HG02884 (cell line): Measurements from ENCODE around the gene EIPR1.

ENCODE experiments used
- ATAC-seq: cut with Tn5 transposase; IDR thresholded peaks from one replicate; pipeline ENCODE4 v1.9.1; 2021; ENCODE audit warnings: mild to moderate bottlenecking, moderate library complexity; ENCODE audit not compliant: unreplicated experiment

Gene EIPR1

DNA sequence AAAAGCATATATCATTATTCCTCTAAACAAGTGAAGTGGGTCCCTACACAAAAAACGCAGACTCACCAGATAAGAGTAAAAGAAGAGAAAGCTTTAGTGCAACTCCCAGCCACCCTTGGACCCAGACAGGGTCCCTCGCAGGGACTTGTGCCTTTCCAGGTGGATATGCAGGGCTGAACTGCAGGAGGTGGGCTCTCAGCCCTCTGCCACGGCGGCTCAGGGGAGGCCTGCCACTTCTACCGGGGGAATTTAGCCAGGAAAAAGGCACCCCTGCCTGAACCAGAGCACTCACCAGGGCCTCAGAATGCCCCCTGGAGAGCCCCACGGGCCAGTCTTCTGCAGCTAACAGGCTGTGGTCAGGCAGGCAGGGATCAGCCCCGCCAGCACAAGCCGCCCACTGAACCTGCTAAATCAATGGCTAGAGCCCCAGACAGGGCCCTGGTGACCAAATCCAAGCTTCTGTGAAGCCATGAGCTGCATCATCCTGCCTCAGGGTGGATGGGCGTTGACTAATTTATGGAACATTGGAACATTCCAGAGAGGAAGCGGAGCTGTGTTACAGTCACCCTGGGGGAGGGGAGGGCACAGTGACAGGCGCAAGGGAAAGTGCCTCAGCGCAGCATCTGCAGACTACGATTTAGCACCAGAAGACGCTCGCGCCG lies 209.3 kb downstream of the EIPR1 start:
- ATAC-seq: no peak

DNA sequence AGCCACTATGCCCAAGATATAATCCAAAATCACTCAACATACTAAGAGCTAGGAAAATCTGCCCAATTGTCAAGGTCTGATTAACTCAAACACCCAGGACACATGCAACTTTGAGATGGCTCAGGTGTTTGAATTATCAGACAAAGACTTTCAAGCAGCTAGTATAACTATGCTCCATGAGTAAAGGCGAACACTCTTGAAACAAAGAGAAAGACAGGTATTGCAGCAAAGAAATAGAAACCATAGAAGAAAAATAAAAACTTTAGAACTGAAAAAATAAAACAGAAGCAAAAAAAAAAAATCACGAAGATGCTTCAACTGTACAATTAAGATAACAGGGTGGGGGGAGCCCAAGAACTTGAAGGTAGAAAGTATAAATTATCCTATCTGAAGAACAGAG lies 214.2 kb downstream of the EIPR1 start:
- no peak for ATAC-seq

DNA sequence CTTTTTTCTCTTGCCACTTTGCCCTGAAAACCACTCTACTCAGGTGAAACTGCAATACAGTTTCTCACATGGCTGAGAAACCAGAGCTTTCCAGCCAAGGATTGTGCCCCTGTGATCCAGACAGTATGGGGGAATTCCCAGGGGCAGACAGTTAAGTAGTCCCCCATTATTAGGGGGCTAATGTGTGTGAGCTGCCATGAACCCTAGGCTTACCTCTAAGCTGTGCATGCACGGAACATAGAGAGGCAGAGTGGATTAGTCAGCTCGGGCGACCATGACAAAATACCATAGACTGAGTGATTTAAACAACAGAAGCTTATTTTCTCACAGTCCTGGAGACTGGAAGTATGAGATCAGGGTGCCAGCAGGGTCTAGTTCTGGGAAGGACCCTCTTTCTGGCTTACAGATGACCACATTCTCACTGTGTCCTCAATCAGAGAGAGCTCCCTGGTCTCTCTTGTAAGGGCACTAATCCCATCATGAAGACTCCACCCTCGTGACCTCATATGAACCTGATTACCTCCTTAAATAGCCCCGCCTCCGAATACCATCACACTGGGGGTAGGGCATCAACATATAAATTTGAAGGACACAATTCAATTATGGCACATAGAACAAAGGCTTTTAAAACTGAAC lies 215.1 kb downstream of the EIPR1 start:
- no peak for ATAC-seq

DNA sequence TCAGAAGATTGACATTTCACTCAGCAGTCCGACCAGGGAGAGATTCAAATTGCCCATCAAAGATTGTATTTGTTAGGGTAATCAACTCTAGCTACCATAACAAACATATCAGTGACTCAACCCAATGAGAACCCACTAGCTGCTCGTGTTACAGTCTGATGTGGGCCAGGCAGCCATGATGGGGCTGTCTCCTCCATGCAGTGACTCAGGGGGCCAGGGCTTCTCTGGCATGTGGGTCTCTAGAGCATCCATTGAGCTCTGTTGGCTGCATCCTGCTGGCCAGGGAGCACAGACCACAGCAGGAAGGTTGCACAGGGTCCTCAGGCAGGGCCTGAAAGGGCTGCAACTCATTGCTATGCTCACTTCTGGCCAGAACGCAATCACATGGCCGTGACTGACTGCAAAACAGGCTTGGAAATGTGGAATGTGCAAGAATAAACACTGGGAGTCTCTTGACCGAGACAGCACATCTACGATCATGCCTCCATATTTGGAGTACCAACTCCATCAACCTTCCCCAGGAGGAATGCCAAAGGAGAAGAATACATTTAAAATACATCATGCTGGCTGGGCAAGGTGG lies 216.8 kb downstream of the EIPR1 start:
- ATAC-seq: no peak

DNA sequence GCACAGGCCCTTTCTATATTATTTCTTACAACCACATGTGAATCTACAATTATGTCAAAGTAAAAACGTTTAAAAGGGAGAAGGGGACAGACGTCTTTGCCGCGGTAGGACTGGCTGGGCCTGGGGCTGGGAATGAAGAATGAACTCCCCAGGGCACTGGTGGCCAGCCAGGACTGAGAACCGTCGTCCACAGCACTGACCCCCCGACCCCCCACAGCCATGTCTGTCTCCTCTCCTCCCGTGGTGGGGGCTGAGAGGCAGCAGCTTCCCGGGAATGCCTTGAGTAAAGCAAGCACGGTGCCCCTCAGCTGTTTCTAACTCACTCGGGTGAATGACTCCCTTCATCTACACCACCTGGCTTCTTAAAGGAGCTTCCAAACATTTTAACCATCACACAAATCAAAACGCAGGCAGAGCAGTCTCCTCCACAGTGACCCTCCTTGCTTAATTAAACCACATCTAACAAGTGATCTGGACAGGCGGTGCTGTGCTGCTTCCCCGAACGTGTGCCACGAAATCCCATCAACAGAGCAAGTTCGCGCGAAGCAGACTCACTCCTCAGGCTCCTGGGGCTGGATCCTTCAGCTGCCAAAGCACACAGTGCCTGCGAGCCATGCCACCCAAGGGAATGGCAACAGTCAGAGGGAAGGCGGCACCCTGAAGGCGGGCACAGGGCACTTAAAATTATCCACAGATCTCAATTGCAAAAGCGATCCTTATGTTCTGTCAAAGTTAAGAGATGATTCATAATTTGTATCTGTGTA lies 217.7 kb downstream of the EIPR1 start:
- no peak for ATAC-seq

DNA sequence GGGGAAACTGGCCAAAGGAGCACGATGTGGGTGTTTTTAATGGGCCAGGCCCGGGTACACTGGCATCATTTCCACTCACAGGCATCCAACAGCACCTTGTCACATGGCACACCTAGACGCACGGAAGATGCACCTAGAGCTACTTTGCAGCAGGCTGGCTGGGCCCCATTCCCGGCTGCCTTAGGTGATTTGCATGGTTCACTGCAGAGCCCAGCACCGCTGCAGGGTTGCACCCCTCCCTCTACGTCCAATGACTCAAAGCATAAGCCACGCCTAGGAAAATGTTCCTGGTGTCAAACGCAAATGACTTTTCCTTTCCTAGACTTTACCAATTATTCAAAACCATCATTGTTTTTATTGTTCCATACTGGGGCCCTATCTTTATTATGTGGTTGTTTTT lies 222.9 kb downstream of the EIPR1 start:
- ATAC-seq: no peak

DNA sequence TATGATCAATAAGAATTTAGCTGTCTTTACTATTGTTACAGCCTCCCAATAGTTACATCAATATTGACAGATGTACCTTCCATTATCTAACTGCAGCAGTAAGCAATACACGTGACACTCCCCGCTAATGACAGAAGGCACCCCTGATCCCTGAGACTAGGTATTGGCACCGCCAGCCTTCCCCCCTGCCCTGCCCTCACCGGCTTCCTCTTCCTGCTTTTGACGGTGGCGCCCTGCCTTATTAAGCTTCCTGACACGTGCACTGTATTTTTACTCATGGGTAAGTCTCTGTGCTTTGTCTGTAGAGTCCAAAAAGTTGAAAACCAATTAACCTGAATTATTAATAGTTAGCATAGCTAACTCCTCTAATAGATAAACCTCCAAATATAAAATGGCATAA lies 223.5 kb downstream of the EIPR1 start:
- ATAC-seq: no peak

DNA sequence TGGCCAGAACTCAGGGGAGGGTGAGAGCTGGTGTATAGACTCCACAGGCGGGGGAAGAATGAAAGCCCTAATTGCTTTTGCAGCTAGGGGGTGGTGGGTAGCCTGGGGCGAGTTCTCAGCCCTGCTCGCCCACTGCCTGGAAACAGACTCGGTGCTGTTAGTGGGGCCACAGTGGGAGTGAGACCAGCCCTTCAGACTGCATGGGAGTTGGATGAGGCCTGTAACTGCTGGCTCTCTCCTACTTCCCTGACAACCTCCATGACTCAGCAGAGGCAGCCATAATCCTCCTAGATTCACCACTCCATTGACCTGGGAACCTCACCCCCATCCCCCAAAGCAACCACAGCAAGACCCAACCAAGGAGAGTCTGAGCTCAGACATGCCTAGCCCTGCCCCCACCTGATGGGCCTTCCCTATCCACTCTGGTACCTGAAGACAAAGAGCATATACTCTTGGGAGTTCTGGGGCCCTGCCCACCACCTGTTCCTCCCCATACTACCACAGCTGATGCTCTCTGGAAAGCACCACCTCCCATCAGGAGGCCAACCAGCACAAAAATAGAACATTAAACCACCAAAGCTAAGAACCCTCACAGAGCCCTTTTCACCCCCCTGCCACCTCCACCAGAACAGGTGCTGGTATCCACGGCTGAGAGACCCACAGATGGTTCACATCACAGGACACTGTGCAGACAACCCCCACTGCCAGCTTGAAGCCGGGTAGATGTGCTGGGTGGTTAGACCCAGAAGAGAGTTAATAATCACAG lies 226.3 kb downstream of the EIPR1 start:
- no peak for ATAC-seq

DNA sequence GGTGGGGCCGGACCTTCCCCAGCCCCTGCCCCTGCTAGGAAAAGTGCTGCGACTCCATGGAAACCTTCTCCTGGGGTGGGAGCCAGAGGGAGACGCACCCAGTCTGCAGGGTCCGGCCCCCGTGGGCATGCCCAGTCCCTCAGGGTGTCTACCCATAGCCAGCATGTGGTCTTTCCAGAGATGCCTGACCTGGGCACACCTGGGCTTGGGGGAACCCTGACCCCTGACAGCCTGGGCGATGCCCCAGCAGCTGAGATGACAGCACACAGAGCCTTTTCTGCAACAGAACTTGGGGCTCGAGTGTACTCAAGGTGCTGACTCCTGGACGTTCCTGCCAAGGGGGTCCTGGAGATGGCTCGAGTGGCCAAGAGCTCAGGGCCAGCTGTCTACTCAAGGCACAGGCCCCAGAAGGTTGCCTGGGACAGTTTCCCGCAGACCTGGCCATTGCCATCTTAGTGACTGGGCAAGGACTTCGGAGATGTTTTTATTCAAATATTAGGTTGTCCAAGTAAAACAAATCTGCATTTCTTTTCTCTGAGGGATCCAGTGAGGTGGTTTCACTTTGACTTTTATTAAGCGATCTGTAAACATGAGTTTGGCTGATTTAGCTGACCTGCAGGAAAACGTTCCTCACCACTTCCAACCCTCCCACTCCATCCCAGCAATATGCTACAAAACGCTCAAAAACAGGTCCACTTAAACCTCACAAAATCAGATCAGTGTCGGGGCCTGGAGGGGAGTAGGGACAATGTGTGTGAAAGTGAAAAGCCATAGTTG lies 228.0 kb downstream of the EIPR1 start:
- ATAC-seq: no peak

DNA sequence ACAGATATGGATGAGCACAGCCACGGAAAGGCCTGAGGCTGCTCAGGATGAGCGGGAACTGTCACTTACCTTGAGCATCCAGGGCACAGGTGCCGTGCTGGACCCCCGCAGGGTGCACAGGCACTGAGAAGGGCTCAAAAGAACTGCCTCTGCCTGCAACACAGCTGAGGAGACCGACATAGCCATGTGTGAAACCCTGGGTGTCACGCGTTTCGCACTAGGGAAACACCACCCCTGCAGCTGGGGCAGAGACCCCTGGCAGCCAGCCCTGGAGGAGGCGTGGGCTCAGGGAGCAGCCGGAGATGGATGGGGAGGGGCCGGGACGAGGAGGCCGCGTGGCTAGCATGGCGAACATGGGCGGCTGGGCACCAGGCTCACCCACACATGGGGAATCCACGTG lies 228.9 kb downstream of the EIPR1 start:
- no peak for ATAC-seq

DNA sequence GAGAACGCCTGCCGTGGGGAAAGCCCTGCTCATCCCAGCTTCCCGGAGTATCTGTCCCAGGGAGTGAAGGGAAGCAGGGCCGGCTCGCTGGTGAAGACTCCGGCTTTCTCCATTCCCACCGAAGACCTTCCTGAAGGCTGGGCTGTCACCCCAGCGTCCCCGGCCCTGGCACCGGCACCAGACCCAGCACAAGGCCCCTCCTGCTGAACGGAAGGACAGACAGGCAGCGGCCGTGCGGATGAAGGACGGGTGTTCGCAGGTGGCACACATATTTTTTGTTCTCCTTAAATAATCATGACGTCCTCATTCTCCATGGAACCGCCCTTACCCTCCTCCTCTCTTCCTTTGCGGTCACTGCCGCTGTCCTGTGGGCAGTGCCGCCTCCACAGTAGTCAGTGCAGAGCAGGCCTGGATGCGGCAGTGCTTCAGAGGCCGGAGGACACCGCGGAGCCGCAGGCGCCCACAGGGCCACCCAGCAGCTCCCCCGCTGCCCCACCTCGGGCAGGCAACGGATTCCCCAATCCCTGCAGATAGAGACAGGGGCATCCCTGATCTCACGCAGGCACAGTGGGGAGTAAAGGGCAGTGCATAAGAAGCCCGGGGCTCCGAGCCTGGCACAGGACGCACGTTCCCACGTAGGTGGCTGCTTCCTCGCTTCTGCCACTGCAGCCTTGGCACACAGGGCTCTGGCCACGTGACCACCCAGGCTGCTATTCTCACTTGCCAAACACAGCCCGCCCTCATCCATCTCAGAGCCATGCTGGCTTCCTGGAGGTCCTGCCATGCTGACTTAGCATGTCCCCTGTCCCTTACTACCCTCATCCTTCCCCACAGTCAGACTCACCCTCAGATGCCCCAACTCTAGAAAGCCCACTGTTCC lies 229.7 kb downstream of the EIPR1 start:
- ATAC-seq: no peak

DNA sequence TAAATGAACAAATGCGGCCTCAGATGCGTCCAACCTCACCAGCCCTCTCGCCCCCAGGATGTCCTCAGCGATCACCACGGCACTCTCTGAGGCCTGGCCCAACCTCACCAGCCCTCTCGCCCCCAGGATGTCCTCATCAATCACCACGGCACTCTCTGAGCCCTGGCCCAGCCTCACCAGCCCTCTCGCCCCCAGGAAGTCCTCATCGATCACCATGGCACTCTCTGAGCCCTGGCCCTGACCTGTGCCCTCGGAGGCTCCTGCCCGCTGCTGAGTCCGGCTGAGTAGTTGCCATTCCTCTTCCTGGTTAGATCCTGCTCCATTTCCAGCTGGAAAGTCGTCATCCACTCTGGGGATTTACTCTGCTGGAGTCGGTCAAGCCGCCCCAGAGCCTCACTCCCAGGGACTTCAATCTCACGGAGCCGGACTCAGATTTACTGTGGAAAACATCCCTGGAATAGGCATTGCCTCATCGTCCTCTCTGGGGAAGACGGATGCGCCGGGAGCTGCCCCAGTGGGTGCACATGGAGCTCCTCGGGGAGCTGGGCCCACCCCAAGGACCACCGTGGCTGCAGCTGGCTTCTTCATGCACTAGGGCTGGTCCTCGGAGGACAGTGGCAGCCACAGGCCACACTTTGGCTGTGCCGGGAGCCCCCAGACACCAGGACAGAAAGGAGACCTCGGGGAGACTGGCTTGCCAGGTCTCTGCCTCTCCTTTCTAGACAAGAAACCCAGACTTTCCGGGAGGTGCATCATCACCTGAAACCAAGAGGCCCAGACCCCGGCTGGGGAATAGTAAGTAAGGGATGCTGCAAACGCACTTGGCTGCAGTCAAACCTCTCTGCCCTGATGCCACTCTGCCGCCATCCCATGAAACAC lies 230.6 kb downstream of the EIPR1 start:
- ATAC-seq: no peak

DNA sequence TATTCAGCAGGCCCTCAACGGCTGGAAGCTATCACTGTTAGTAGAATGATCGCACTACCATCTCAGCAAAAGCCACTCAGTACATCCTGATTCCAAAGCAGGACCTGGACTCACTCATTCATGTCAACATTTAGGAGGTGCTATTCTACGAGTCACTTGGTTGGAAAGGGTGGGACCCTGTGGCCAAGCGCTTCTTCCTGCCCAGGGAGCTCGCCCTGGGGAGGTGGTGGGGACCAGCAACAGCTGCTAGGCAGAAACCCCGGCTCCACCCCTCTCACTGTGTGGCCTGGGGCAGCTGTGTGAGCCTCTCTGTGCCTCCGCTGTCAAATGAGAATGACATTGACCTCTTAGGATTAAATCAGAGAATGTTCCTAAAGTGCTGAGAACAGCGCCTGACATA lies 231.4 kb downstream of the EIPR1 start:
- ATAC-seq: no peak

DNA sequence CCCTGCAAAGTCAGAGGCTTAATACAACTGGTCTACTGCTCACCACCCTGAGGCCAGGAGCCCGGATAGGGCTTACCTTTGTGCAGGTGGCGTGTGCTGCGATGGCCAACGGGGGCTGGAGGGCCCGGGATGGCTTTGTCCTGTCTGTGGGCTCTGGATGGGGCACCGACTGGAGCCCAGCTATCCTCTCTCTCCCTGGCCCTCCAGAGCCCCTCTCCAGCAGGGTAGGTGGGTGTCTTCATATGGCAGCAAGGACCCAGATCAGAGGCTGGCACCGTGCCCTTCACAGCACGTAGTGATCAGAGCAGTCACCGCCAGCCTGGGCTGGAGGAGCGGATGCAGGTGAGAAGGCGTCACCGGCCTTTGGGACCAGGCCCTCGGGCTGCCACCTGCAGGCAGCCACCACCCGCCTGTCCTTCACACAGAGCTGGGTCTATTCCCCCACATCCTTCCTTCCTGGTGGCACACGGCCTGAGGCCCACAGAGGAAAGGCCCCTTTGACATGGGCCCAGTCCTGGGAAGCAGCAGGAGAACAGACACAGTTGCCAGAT lies 232.1 kb downstream of the EIPR1 start:
- no peak for ATAC-seq

DNA sequence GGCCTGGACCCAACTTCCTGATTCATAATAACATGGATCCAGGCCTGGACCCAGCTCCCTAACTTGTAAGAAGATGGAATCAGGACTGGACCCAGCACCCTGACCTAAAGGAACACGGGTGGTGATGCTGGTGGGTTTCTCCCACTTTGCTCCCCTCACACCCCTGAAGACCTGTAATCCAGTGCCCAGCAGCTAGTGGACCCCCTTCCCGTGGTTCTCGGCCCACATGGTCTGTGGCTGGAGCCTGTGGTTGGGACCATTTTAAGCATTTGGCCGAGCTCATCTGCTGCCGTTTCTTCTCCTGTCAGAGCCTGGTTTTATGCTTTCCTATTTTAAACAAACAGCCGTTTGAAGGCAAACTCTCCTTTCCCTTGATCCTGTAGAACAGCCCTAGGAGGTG lies 232.8 kb downstream of the EIPR1 start:
- no peak for ATAC-seq

DNA sequence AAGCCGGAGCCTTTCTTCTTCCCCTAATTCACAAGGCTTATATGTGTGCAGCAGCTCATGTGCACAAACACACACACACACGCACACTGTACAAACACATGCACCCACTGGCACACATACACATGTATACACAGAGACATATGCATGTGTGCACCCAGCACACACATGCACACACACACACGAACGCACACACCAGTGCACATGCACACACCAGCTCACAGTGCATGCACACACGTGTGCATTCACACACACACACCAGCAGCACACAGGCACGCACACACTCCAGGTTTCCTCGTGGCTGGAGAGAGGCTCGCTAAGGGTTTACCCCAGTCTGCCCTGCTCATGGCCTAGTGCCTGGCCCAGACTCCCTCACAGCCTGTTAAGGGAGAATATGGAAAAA lies 234.0 kb downstream of the EIPR1 start:
- ATAC-seq: no peak

DNA sequence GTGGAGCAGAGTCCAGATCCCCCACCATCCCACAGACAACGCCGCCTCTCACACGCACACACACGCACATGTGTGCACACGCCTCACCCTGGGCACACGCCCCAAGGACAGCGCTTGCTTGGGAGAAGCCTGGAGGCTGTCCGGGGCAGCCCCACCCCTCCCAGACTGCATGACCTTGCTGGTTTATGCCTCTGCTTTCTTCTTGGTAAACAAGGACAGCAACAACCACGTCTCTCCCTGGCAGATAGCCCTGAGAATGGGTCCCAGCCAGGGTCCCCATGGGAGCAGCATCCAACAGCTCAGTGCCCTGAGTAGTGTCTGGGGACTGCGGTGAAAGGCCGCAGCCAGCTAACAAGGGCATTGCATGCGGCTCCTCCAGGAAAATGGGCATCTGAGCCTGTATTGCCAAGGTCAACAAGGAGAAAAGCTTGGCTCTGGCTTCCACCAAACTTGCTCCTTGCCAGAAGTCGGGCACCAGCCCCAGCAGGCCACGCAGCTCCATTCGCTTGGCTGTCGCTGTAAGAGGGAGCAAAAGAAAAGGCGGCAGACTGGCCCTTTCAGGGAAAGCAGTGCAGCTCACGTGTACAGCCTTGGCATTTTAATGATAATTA lies 234.6 kb downstream of the EIPR1 start:
- no peak for ATAC-seq

DNA sequence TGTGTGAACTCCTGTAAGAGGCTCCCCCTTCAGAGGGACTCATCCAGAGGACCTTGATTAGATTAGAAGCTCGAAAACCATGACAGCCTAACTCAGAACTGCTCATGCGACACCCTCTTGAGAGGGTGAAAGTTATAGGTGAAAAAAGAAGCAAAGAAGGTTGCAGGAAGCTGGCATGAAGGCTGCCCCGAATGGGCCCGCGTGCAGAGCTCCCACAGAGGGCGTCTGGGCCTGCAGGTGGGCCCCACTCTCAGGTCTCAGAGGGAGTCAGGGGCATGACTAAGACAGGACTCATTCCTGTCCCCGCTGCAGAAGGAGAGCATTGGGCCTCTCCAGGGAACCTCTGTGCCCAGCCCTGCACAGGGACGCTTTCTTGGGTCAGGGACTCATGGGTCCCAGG lies 235.4 kb downstream of the EIPR1 start:
- ATAC-seq: no peak
